Measurements from ENCODE around the gene FDCSP. TPM values are rescaled to one million over a fixed set of nuclear protein-coding genes. Genes with fewer than 3 reads are reported as not detected.

Gene FDCSP
- total RNA-seq = not detected

GRCh38 chr4:70225824-70226223 is at the start of gene FDCSP:
Gene FDCSP, plus strand, starts transcription at chr4:70226124. Its CDS starts 5,071 bp downstream, at chr4:70231195.
- H3K36me3 ChIP-seq = no peaks in the 10 kb centered on the region
- DNase-seq (ENCODE audit: low spot score) = no peak
- no peaks in the 10 kb centered on the region for H3K4me1 ChIP-seq
- no peaks in the 10 kb centered on the region for H3K9me3 ChIP-seq
- H3K27me3 ChIP-seq = no peaks in the 10 kb centered on the region
- TF ChIP-seq CTCF (IDR thresholded peaks at IDR 0.05) = no peak
- H3K27ac ChIP-seq = no peak within 1 kb of the TSS
- H3K4me3 ChIP-seq = no peak within 1 kb of the TSS

GRCh38 chr4:70177090-70177489 is 48.8 kb upstream of the FDCSP start:
- Histone ChIP-seq H3K9me3 (no peaks in the 10 kb centered on the region), H3K36me3 (no peaks in the 10 kb centered on the region), H3K27ac (no peak overlapping the region), H3K4me3 (no peak overlapping the region), H3K4me1 (no peaks in the 10 kb centered on the region), H3K27me3 (no peaks in the 10 kb centered on the region)
- DNase-seq (ENCODE audit: low spot score) = no peak
- TF ChIP-seq CTCF (IDR thresholded peaks at IDR 0.05) = no peak

- no peak for TF ChIP-seq CTCF (IDR thresholded peaks at IDR 0.05)
- Histone ChIP-seq H3K27me3 (no peaks in the 10 kb centered on the region), H3K4me1 (no peaks in the 10 kb centered on the region), H3K36me3 (no peaks in the 10 kb centered on the region), H3K9me3 (no peaks in the 10 kb centered on the region), H3K4me3 (no peak overlapping the region), H3K27ac (no peak overlapping the region)
- DNase-seq (ENCODE audit: low spot score) = no peak
These were observed 47.8 kb upstream of the FDCSP start for GRCh38 chr4:70178075-70178660.

GRCh38 chr4:70179811-70180210 is 46.1 kb upstream of the FDCSP start:
- DNase-seq (ENCODE audit: low spot score) = no peak
- H3K27ac ChIP-seq = no peak overlapping the region
- TF ChIP-seq CTCF (IDR thresholded peaks at IDR 0.05) = no peak

GRCh38 chr4:70181864-70182263 is 44.1 kb upstream of the FDCSP start:
- no peak for TF ChIP-seq CTCF (IDR thresholded peaks at IDR 0.05)
- Histone ChIP-seq H3K36me3 (no peaks in the 10 kb centered on the region), H3K4me1 (no peaks in the 10 kb centered on the region), H3K27me3 (no peaks in the 10 kb centered on the region), H3K27ac (no peak overlapping the region), H3K4me3 (no peak overlapping the region), H3K9me3 (no peaks in the 10 kb centered on the region)
- DNase-seq (ENCODE audit: low spot score) = no peak

More at GRCh38 chr4:70179811-70180210, 46.1 kb upstream of the FDCSP start:
- no peak overlapping the region for H3K4me3 ChIP-seq
- H3K9me3 ChIP-seq = no peaks in the 10 kb centered on the region
- no peaks in the 10 kb centered on the region for H3K27me3 ChIP-seq
- H3K4me1 ChIP-seq = no peaks in the 10 kb centered on the region
- no peaks in the 10 kb centered on the region for H3K36me3 ChIP-seq

Data from right atrium auricular region (tissue), 2 donors.